NCI-H187 (cell line): ENCODE measurements around the gene CKAP2L.

Experiments
- DNase-seq, 2 experiments: peaks; one replicate each; lab custom pipeline; 2025; lab: John Stamatoyannopoulos, UW

The CKAP2L gene

DNA sequence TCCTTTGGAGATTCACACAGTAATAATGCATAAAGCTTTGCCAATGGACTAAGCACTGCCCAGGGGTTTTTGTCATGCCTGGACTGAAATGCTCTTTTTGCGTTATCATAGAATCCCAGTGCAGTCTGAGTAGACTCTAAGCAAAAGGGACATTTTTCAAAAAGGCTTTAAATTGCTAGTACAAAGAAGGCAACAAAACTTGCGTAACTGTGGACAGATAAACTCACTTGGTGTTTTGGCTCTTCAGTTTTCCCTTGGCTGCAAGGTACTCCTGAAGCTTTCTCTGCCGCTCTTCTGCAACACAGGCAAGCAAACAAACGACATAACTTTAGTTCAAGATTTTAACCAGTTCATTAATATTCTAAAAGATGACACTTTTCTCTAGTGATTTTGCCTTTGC is 2.1 kb downstream of the CKAP2L start:
- no peak for DNase-seq

GRCh38 chr2:112760149-112760548 is 4.3 kb downstream of the CKAP2L start:
- no peak for DNase-seq

GRCh38 chr2:112758711-112759110 is 5.7 kb downstream of the CKAP2L start:
- no peak for DNase-seq

GRCh38 chr2:112757265-112757664 is 7.1 kb downstream of the CKAP2L start:
- no peak for DNase-seq

GRCh38 chr2:112756207-112756606 is 8.2 kb downstream of the CKAP2L start:
- no peak for DNase-seq

- no peak for DNase-seq
These were observed 9.0 kb downstream of the CKAP2L start for GRCh38 chr2:112755444-112755843.

- no peak for DNase-seq
These were observed 9.8 kb downstream of the CKAP2L start for GRCh38 chr2:112754564-112754963.

- no peak for DNase-seq
These were observed 11.7 kb downstream of the CKAP2L start for GRCh38 chr2:112752667-112753066.

DNA sequence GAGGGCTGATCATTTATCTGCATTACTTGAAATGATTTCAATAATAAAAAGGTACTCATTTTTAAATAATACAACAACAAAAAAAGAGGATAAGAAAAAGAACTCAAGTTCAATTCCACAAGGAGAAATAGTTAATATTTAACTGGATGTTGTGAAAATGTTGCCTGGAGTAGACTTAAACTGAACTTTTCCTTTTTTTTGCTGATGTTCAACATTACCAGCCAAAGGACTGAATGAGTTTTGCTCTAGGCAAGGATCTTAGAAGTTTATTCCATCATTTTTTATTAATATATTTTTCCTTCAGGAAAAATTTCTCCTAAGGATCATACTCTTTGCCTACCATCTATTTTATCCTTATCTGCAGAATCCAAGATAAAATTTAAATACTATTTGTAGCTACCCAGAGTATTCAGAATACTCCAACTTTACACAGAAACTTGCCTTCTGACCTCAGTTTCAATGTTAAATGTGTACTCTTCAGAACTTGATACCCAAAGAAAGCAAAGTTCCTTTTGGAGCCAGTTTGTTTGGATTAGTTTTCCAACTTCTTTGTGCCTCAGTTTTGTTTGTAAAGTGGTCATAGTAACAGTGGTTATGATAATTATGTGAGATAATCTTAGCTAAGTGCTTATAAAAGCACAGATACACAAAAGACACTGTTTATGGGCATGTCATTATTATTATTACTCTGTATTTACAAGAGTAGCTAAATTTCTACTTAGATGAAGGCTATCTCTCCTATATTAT is 12.8 kb downstream of the CKAP2L start:
- no peak for DNase-seq

DNA sequence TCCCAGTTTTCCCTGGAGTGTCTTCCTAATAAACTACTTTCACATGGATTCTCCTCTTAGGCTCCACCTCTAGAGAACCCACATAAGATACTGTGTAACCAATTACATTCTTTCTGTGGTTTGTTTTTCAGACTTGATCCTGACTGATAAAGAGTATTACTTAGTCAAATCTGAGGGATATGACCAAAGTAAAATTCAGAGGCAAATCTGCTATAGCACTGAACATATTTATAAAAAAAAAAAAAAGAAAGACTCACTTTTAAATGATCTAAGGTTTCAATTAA is 13.9 kb downstream of the CKAP2L start:
- no peak for DNase-seq

DNA sequence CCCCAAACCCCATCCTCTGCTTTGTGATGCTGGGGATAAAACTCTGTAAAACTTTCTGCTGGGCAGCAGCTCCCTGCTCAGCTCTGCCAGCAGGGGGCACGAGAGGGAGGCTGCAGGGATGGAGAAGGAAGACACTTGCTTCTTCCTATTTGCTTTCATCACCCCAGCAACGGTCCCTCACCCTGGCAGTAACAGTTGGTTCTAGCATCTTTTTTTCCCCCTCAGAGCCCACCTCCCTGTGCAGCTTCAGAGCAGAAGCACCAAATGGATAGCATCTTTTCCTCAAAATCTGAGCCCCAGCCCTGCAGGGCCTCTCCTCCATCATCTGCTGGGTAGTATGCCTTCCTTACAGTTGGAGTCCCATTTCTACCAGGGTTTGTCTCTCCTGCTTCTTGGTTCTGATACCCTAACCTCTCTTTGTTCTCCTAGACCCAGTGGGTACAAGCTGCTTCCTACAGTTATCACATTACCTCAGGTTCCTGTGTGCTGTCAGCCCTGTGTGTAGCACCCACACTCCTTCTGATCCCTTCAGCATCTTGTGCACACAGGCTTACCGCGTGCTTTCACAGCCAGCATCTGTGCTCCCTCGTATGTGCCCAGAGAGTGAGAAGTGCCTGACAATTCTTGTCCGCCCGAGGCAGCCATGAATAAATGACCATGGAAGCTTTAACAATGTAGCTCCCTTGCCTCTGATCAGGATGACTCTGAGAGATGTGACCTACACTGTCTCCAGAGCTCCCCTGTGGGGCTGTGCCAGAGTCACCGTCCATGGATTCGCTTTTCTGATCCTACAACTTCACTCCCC is 14.5 kb downstream of the CKAP2L start:
- DNase-seq = no peak

- DNase-seq = no peak
These were observed 23.9 kb downstream of the CKAP2L start for GRCh38 chr2:112740527-112740926.

GRCh38 chr2:112737542-112738232 is 26.7 kb downstream of the CKAP2L start:
- DNase-seq = no peak

DNA sequence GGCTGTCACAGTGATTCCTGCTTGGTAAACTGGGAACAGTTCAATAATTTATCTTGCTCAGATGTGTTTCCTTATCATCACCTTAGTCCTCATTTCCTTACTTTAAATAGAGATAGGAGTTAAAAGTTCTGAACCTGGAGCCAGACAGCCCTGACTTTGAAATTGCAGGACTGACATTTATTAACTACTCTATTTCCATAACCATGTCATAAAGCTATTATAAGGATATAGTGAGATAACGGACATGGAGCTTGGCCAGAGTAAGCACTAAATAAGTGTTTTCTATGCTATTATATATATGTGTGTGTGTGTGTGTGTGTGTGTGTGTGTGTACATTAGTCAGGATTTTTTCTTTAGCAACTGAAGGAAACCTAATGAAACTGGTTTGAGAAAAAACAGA is 30.5 kb downstream of the CKAP2L start:
- DNase-seq = no peak

GRCh38 chr2:112733456-112733855 is 31.0 kb downstream of the CKAP2L start:
- no peak for DNase-seq

DNA sequence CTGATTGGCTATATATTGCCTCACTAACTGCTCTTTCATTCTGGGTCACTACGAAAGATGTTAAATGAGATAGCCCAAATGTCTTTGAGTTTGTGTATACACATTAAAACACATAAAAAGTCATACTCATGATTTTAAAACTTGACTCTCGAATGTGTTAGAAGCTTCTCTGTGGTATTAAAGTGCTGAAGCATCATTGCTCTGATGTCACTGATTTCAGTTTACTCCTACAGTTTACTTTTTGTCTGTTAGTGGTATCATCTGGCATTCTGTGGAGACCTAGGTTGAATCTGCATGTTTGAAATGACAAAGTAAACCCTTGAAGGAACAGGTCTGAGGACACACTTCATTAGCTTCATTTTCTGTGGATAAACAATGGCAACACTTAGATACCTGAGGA is 32.9 kb downstream of the CKAP2L start:
- no peak for DNase-seq

DNA sequence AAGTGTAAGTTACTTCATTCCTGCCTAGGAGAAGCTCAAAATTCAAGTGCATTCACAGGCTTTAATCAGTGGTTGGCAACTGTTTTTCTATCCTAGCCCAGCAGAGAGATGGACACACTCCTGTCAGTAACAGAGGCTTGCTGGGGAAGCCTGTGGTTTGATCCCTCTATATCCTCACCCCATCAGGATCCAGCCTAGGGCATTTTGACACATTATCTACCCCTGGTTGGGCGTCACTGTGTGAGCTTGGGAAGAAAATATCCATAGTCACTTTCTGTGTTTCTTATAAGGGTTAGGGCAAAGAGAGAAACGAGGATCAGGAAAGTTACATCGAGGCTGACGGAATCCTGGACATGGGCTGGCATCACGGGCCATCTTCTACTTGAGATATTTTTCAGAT is 33.6 kb downstream of the CKAP2L start:
- no peak for DNase-seq

DNA sequence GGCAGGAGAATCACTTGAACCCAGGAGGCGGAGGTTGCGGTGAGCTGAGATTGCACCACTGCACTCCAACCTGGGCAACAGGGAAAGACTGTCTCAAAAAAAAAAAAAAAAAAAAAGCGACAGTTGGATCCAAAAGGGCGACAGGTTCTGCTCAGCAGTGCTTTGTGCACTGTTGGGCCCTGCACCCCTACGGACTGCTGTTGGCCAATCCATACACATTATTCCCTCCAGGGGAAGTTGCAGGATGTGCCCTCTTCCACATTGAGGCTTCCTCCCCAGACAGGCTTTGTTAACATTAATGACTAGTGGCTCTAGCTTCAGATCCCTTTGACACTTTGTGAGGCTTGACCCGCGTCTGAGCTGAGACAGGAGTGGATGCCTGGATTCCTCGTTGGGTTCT is 34.2 kb downstream of the CKAP2L start:
- DNase-seq = no peak

- no peak for DNase-seq
These were observed 35.8 kb downstream of the CKAP2L start for GRCh38 chr2:112728378-112729175.

GRCh38 chr2:112728029-112728362 is 36.4 kb downstream of the CKAP2L start:
- DNase-seq = no peak

GRCh38 chr2:112727276-112728028 is 37.0 kb downstream of the CKAP2L start:
- no peak for DNase-seq
